Activated CD4-positive, alpha-beta T cell treated with anti-CD3 and anti-CD28 coated beads, Interleukin-2, amount 50 U/mL, for 16 hours (primary cell): Measurements from ENCODE around the gene PPP6R2.
"Not testable (repeated sequence)": the region's sequence is repeated elsewhere in the genome, so short reads cannot be mapped to it uniquely, and the experiment has no call there.

ENCODE experiments used
- DNase-seq: peaks from one replicate; pipeline ENCODE4 v3.0.0-alpha.2; 2020

Gene PPP6R2

DNA sequence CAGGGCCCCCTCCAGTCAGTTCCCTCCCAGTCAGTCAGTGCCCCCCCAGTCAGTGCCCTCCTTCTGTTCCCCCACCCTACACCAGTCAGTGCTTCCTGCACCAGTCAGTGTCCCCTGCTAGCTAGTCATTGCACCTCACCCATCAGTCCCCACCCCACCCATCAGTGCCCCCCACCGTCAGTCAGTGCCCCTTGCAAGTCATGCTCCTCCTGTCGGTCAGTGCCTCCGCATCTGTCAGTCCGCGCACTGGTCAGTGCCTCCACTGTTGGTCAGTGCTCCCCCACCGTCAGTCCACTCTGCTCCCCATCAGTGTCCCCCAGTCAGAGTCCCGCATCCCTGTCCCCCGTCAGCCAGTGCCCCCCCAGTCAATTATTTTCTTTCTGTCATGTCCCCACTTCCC is 3.3 kb downstream of the PPP6R2 start:
- DNase-seq = no peak

DNA sequence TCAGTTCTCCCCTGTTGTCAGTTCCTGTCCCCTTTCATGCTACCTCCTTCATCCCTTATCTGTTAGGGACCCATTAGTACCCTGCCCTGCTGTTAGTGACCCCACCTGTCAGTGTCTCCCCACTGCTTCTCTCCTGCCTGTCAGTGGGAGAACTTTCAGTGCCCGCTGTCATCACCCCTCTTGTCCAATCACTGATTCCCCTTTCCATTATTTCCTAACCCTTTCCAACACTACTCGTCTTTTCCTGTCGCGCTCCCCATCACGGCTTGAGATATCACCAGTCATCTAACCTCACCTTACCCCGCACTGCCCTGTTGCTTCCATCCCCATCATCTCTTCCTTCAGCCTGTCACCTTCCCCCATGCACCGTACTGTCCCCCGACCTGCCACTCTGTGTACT is 4.0 kb downstream of the PPP6R2 start:
- DNase-seq = no peak

DNA sequence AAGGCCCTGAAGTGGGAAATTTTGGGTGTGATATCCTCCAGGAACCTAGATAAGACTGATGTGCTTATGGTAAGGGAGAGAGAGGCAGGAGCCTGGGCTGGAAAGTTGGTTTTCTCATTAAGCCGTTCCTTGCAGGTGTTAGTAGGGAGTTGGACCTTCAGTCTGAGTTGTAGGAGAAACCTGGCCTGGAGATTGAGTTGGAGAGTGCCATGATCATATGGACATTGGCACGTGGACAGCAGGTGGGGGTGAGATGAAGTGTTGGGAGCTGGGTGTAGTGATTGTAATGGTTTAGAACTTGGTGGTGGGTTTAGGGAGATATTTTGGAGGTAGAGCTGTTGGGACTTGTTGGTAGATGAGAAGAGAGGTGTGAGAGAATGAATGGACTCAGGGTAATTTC is 4.9 kb downstream of the PPP6R2 start:
- DNase-seq = no peak

DNA sequence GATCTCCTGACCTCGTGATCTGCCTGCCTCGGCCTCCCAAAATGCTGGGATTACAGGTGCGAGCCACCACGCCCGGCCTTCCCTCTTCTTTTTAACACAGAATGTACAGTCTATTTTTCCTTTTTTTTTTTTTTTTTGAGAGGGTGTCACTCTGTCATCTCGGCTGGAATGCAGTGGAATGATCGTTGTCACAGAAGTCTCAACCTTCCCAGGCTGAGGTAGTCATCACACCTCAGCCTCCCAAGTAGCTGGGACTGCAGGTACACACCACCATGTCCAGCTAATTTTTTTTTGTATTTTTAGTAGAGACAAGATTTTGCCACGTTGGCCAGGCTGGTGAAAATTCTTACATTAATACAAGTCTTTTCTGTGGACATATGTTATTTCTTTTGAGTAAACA is 13.1 kb downstream of the PPP6R2 start:
- no peak for DNase-seq

- DNase-seq = no peak
Measured at GRCh38 chr22:50357222-50357621, 14.1 kb downstream of the PPP6R2 start.

- DNase-seq = no peak
Measured at GRCh38 chr22:50357756-50358155, 14.6 kb downstream of the PPP6R2 start.

- no peak for DNase-seq
Measured at GRCh38 chr22:50360578-50360977, 17.5 kb downstream of the PPP6R2 start.

GRCh38 chr22:50361222-50361621 is 18.1 kb downstream of the PPP6R2 start:
- DNase-seq = peak; percentile 23

DNA sequence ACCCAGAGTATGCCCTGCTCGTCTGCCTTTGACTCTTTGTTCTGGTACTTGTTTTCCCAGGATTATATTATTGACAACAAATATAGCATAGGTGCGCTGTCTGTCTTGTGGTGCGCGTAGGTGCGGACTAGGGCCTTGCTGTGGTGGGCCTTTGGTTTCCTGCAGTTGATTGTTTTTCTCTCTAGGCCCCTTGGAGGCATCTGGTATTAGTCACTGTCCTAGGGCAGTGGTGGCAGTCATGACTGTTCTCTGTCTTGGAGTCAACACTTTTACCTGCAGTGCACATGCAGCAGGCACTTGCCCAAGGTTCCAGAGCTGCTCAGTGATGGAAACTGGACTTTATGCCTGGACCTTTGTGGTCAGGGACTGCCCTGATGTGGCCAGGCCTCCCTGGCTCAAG is 18.6 kb downstream of the PPP6R2 start:
- DNase-seq = peak; percentile 48

GRCh38 chr22:50363166-50363802 is 20.2 kb downstream of the PPP6R2 start:
- DNase-seq = no peak

GRCh38 chr22:50363803-50364194 is 20.7 kb downstream of the PPP6R2 start:
- not testable (repeated sequence) for DNase-seq

GRCh38 chr22:50367778-50368500 is 24.8 kb downstream of the PPP6R2 start:
- DNase-seq = no peak

- no peak for DNase-seq
Measured at GRCh38 chr22:50371101-50371648, 28.0 kb downstream of the PPP6R2 start.

- DNase-seq = peak; percentile 15
Measured at GRCh38 chr22:50376085-50376651, 33.0 kb downstream of the PPP6R2 start.

DNA sequence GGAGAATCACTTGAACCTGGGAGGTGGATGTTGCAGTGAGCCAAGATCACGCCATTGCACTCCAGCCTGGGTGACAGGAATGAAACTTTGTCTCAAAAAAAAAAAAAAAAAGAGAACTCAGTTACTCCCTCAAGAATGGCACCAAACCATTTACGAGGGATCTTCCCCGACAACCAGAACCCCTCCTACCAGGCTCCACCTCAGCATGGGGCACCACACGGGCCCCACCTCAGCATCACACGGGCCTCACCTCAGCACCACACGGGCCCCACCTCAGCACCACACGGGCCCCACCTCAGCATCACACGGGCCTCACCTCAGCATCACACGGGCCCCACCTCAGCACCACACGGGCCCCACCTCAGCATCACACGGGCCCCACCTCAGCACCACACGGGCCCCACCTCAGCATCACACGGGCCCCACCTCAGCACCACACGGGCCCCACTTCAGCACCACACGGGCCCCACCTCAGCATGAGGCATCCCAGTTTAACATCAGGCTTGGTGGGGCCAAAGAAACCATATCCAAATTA is 38.0 kb downstream of the PPP6R2 start:
- DNase-seq = not testable (repeated sequence)

- DNase-seq = no peak
Measured at GRCh38 chr22:50396751-50397370, 53.7 kb downstream of the PPP6R2 start.

DNA sequence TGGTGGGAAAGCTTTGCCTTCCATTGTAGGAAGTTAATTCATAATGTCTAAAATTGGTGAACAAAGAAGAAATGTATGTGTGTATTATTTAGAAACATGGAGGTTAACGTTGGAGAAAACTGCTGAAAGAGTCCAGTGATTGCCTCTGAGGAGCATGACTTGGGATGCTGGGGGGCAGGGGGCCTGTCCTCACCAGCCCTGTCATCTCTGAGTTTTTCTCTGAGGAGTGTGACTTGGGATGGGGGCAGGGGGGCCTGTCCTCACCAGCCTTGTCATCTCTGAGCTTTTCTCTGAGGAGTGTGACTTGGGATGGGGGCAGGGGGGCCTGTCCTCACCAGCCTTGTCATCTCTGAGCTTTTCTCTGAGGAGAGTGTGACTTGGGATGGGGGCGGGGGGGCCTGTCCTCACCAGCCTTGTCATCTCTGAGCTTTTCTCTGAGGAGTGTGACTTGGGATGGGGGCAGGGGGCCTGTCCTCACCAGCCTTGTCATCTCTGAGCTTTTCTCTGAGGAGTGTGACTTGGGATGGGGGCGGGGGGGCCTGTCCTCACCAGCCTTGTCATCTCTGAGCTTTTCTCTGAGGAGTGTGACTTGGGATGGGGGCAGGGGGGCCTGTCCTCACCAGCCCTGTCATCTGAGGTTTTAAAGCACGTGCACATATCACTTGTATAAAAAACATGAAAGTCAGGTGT is 54.4 kb downstream of the PPP6R2 start:
- peak; percentile 6 for DNase-seq

DNA sequence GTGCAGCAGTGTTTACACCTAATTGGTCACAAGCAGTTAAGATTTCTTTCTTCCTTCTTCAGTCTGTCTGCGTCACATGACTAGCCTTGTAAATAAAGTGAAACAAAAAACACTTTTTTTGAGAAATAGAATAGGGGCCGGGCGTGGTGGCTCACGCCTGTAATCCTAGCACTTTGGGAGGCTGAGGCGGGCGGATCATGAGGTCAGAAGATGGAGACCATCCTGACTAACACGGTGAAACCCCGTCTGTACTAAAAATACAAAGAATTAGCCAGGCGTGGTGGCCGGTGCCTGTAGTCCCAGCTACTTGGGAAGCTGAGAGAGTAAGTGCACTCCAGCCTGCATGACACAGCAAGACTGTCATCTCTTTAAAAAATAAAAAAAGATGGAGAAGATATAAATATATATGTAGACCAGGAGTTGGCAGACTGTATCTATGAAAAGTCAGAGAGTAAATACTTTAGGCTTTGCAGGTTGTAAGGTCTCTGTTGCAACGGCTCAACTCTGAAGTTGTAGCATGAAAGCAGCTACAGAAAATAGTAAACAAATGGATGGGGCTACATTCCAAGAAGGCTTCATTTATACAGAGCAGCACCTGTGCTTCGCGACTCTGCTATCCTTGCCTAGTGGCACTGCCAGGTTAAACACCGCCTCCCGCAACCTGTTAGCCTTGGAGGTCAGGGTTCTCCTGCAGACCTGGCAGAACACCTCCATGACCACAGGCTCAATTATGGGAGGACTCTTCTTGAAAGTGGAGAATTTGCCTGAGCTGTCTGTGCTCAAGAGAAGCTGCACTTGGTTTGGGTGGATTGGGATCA is 55.9 kb downstream of the PPP6R2 start:
- DNase-seq = no peak

- DNase-seq = peak; percentile 23
Measured at GRCh38 chr22:50399751-50400331, 56.7 kb downstream of the PPP6R2 start.

DNA sequence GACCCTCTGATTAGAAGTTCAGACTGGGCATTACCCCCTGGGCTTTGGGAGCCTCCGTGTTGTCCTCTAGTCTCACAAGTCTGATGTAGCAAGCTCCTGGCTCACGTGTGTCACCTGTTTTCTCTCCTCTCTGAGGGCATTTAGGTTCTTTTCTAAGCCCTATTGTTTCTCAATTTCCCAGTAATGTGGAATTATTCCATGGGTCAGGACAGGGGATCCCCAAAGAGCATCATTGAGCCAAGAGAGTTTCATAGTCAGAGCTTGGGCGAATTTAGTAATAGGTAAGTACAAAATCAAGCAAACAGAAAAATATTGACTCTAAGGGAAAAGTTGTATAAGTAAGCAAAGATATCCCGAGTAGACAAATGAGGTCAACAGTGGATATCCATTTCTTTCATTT is 57.3 kb downstream of the PPP6R2 start:
- DNase-seq = no peak

DNA sequence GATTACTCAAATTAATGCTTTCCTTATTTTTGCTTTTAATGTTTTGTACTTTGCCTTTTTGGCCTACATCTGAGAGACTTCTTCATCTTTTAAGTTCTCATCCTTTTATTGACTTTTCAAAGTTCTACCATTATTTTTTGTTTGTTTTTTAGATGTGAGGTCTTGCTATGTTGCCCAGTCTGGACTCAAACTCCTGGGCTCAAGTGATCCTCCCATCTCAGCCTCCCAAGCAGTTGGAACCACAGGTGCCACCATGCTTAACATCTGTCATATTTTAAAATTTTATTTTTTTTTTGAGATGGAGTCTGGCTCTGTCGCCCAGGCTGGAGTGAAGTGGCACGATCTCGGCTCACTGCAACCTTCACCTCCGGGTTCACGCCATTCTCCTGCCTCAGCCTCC is 57.8 kb downstream of the PPP6R2 start:
- DNase-seq = no peak
